Measurements from ENCODE around the gene NCOA7.

NCOA7 gene

GRCh38 chr6:125939026-125939425 lies 148.3 kb downstream of the NCOA7 start:
- no peak overlapping the region for H3K4me2 ChIP-seq (ENCODE audit: low read depth, low read length)
- no peaks in the 10 kb centered on the region for H3K9me2 ChIP-seq (replicated peaks; ENCODE audit: insufficient read depth, low read length)
- H3K4me1 ChIP-seq (ENCODE audit: low read length), result no peaks in the 10 kb centered on the region
- no peak overlapping the region for H2AFZ ChIP-seq (ENCODE audit: low read length)
- no peak overlapping the region for H3K27ac ChIP-seq (ENCODE audit: low read length)
- no peaks in the 10 kb centered on the region for H3F3A ChIP-seq (ENCODE audit: insufficient read depth, low read length)
- DNase-seq, result no peak
- no peaks in the 10 kb centered on the region for H3K79me2 ChIP-seq (ENCODE audit: low read length)
- H4K20me1 ChIP-seq (ENCODE audit: insufficient read depth, low read length), result no peaks in the 10 kb centered on the region
- no peaks in the 10 kb centered on the region for H3K36me3 ChIP-seq (replicated peaks; ENCODE audit: insufficient read depth, low read length)
- H3K27me3 ChIP-seq (replicated peaks; ENCODE audit: insufficient read depth, low read length), result no peaks in the 10 kb centered on the region
- no peak overlapping the region for H3K4me3 ChIP-seq (ENCODE audit: low read length)
- H3K9ac ChIP-seq (ENCODE audit: low read length), result no peak overlapping the region
- H3K9me3 ChIP-seq (replicated peaks; ENCODE audit: insufficient read depth, low read length), result no peaks in the 10 kb centered on the region
- TF ChIP-seq CTCF (IDR thresholded peaks at IDR 0.05; ENCODE audit: low read length), result no peak
- TF ChIP-seq EZH2phosphoT487 (IDR thresholded peaks at IDR 0.05; ENCODE audit: low read length), result no peak
- TF ChIP-seq EZH2 (optimal IDR thresholded peaks at IDR 0.05; ENCODE audit: low read depth, low read length), result no peak

GRCh38 chr6:125939791-125940190 lies 149.0 kb downstream of the NCOA7 start:
- Histone ChIP-seq H3K79me2 (ENCODE audit: low read length) (no peaks in the 10 kb centered on the region), H3K9me3 (replicated peaks; ENCODE audit: insufficient read depth, low read length) (no peaks in the 10 kb centered on the region), H3K4me3 (ENCODE audit: low read length) (no peak overlapping the region), H3K9me2 (replicated peaks; ENCODE audit: insufficient read depth, low read length) (no peaks in the 10 kb centered on the region), H3F3A (ENCODE audit: insufficient read depth, low read length) (no peaks in the 10 kb centered on the region), H3K4me2 (ENCODE audit: low read depth, low read length) (no peak overlapping the region), H3K27ac (ENCODE audit: low read length) (no peak overlapping the region), H4K20me1 (ENCODE audit: insufficient read depth, low read length) (no peaks in the 10 kb centered on the region), H2AFZ (ENCODE audit: low read length) (no peak overlapping the region), H3K27me3 (replicated peaks; ENCODE audit: insufficient read depth, low read length) (no peaks in the 10 kb centered on the region), H3K9ac (ENCODE audit: low read length) (no peak overlapping the region), H3K4me1 (ENCODE audit: low read length) (no peaks in the 10 kb centered on the region), H3K36me3 (replicated peaks; ENCODE audit: insufficient read depth, low read length) (no peaks in the 10 kb centered on the region)
- TF ChIP-seq EZH2phosphoT487 (IDR thresholded peaks at IDR 0.05; ENCODE audit: low read length), result no peak
- no peak for TF ChIP-seq EZH2 (optimal IDR thresholded peaks at IDR 0.05; ENCODE audit: low read depth, low read length)
- TF ChIP-seq CTCF (IDR thresholded peaks at IDR 0.05; ENCODE audit: low read length), result no peak
- DNase-seq, result no peak

GRCh38 chr6:125940247-125941041 lies 149.7 kb downstream of the NCOA7 start:
- TF ChIP-seq EZH2phosphoT487 (IDR thresholded peaks at IDR 0.05; ENCODE audit: low read length) (no peak), EZH2 (optimal IDR thresholded peaks at IDR 0.05; ENCODE audit: low read depth, low read length) (no peak), CTCF (IDR thresholded peaks at IDR 0.05; ENCODE audit: low read length) (no peak)
- Histone ChIP-seq H3K36me3 (replicated peaks; ENCODE audit: insufficient read depth, low read length) (no peaks in the 10 kb centered on the region), H3K9me2 (replicated peaks; ENCODE audit: insufficient read depth, low read length) (no peaks in the 10 kb centered on the region), H2AFZ (ENCODE audit: low read length) (no peak overlapping the region), H3K4me3 (ENCODE audit: low read length) (no peak overlapping the region), H3K4me1 (ENCODE audit: low read length) (no peaks in the 10 kb centered on the region), H3K27ac (ENCODE audit: low read length) (no peak overlapping the region), H3F3A (ENCODE audit: insufficient read depth, low read length) (no peaks in the 10 kb centered on the region), H3K4me2 (ENCODE audit: low read depth, low read length) (no peak overlapping the region), H3K79me2 (ENCODE audit: low read length) (no peaks in the 10 kb centered on the region), H4K20me1 (ENCODE audit: insufficient read depth, low read length) (no peaks in the 10 kb centered on the region), H3K27me3 (replicated peaks; ENCODE audit: insufficient read depth, low read length) (no peaks in the 10 kb centered on the region), H3K9me3 (replicated peaks; ENCODE audit: insufficient read depth, low read length) (no peaks in the 10 kb centered on the region), H3K9ac (ENCODE audit: low read length) (no peak overlapping the region)
- no peak for DNase-seq

Measured in MM.1S (cell line).